Lung microvascular endothelial cell (primary cell): Measurements from ENCODE around the gene ALAD. TPM values are rescaled to one million over a fixed set of nuclear protein-coding genes. Genes with fewer than 3 reads are reported as not detected.
"Not testable (repeated sequence)": the region's sequence is repeated elsewhere in the genome, so short reads cannot be mapped to it uniquely, and the experiment has no call there.

Experiments
- DNase-seq, 2 donors: peaks; one replicate each; pipeline versions ENCODE4 v3.0.0 to v3.0.0-alpha.2; 2010; ENCODE audit warnings: low read depth in 2 of 2
- total RNA-seq: library from RNA; depleted of rRNA; stranded (reverse); fragments of >200 nt; gene quantifications from 2 replicates; pipeline ENCODE4 v1.2.1, GENCODE V29; 2014

Gene ALAD
- total RNA-seq, result 10.9 and 14.1 TPM in 2 replicates

DNA sequence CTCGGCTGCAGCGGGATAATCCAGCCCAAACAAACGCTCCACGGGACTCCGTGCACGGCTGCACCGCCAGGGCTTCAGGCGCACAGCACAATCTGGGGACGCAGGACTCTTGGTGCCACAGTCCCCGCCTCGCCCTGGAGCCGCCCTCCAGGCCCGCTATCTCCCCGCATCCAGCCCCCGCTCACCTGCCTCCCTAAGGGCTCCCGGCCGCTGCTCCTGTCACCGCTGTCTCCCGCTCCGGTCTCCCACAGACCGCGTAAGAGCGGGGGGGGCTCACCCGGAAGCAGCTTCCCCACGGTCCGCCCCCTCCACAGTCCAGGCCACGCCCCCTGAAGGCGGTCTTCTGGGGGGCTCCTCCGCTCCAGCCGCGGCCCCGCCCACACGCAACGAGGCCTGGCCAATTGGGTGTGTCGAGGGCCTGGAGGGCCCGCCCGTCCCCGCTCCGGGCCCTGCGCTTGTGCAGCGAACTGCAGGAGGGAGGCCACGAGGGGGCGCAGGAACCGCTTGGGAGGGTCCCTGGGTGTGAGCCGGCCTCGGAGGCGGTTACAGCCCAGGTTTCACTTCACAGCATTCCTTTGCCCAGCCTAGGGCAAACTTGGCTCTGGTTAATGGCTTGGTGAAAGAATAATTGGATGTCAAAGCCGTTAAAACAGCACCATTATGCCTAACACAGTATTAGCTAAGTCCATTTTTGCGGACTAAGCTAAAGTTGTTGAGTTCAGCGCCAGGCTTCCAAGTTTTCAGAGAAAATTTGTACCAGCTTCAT is at the start of gene ALAD:
ALAD (minus strand) TSS at position 258 of the 766 bp plus-strand sequence. CDS start 7,725 bp downstream, outside the sequence.
- peak; percentile 99 for DNase-seq

DNA sequence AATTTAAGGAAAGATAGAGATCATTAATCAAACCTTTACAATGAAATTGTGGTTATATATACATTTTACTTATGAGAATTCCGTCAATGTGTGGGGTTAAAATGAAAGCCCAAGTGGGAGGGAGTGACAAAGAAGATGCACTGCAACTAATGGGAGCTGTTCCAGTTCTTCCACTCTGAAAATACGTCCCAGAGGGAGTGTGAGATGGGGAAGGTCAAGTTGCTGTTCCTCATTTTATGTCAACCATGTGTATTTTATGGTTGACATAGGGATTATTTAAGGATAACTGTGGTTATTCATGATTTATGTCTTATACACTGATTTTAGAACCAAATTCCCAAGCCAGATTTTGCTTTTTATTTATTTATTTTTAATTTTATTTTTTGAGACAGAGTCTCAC is 48.3 kb upstream of the ALAD start:
- no peak for DNase-seq

GRCh38 chr9:113446323-113446740 is 45.2 kb upstream of the ALAD start:
- peak; percentile 70 to 75 for DNase-seq

DNA sequence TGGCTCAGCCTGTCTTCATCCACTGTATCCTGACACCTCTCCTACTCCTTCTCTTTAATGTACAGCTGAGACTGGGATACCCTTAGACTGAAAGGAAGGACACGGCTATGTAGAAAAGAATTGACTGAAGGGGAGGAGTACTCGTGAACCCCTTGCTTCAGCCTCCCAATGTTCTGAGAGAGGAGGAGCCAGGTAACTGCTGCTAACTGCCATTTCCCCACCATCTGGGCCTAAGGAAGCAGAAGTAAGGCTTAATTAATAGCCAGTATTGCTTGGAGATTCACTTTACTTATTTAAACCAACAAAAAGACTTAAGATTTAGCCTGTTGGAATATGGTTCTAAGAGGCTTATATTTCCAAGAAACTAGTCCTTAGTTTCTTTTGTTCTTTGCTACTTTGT is 43.7 kb upstream of the ALAD start:
- no peak for DNase-seq

GRCh38 chr9:113437716-113438115 is 36.6 kb upstream of the ALAD start:
- DNase-seq, result not testable (repeated sequence)

- no peak for DNase-seq
These were observed 35.8 kb upstream of the ALAD start for GRCh38 chr9:113436728-113437515.

- DNase-seq, result peak; percentile 81 to 87
These were observed 30.1 kb upstream of the ALAD start for GRCh38 chr9:113431191-113431590.

DNA sequence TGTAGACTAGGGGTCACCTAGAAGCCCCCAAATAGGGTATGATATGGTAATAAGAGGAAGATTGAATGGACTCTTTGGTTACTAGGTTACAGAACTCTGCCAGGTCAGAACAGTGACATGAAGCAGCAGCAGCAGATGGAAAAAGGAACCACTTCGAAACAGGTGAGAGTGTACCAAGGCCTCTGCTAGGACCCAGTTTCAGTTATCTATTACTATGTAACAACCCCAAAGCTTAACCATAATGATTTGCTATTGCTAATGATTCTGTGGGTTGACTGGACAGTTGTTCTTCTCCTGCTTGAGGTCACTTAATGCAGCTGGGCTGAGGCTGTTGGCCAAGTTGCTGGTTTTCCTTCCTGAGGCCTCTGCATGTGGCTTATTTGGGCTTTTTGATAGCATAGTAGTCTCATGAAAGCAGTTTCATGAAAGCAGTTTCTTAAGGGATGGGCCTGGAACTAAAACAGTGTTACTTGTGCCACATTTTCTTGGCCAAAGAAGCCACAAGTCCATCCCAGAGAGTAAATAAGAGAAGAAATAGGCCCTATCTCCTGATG is 27.1 kb upstream of the ALAD start:
- DNase-seq, result peak in 1 of 2 donors; percentile 19

- no peak for DNase-seq
These were observed 26.5 kb upstream of the ALAD start for GRCh38 chr9:113427629-113428028.

DNA sequence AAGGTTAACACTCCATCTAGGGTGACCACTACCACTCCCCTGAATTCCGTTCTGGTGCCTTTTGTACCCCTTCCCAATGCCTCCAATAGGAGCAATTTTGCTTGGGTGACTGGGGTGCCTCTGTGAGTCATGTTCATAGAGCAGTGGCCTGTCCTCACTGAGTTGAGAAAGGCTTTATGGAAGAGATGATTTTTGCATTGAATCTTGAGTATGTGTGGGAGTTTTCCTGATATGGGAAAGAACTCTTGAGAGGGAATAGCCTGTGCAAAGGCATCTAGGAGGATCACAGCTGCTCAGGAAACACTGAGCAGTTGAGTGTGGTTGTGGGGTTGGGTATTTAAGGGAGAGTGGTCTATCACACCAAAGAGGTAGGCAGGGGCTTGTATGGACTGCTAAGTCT is 25.6 kb upstream of the ALAD start:
- no peak for DNase-seq

- DNase-seq, result peak; percentile 20 to 31
These were observed 24.0 kb upstream of the ALAD start for GRCh38 chr9:113425072-113425471.

DNA sequence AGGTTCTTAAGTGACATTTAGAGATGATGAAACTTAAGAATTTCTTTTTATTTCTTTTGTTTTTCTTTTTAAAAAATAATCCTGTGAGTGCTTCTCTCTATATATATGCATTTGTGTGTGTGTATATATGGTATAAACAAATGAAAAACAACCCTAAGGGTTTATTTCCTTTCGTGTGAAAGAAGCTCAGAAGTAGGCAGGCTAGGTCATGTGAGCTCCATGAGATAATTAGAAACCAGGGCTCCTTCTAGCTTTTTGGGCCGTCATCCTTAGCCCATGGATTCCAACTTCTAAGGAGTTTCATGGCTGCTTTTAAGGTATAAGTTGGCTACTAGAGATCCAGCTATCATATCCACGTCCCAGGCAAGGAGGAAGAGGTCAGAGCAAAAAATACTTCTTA is 20.6 kb upstream of the ALAD start:
- DNase-seq, result no peak

DNA sequence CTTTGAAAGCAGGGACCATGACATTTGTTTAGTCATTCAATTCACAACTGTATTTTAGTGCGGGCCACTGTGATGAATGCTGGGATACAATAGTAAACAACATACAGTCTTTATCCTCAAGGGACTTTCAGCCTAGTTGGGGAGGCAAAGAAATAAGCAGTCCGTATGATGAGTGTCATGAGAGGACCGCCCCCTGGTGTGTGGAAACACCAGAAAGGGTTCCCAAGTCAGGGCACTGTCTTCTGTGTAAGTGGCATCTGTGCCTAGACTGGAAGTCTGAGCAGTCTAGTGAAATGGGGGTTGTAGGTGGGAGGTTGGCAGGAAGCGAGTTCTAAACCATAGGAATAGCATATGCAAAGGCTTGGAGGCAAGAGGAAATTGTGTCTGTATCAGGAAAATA is 16.3 kb upstream of the ALAD start:
- no peak for DNase-seq

GRCh38 chr9:113416149-113416721 is 15.2 kb upstream of the ALAD start:
- DNase-seq, result no peak

DNA sequence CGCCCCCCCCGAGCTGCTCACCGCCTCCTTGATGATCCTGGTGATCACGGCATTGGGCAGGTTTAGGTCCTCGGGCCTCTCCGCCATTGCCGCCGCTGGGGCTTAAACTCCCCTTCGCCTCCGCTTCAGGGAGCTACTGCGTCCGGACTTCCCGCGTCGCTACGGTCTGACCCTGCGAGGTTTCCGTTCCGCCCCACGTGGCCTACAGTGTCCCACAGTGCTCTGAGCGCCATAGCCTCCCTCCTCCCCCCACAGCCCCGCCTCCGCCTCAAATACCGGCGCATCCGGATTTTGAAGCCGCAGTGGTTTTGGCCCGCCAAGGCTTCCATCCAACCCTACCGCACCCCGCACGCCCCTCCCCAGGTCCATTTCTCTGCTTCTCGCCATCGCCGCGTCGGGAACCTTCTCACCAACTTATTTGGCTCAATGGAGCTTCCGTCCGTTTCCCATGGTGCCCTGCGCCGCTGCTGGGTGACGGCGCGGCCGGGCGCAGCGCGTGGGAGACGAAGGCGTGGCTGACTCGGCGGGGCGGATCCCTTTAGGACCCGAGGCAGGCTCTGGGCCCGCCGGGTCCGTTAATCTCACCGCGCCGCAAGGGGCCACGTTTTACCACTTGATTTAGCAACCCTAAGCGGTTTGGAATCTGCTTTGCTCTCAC is 9.3 kb upstream of the ALAD start, which contains the start of the genes C9orf43 and POLE3:
C9orf43 (plus strand) TSS at position 541 of the 658 bp plus-strand sequence. CDS start 2,747 bp downstream, outside the sequence.
POLE3 (minus strand) TSS at position 469 of the 658 bp plus-strand sequence; CDS start at position 87, 382 bp downstream.
- DNase-seq, result peak; percentile 97

GRCh38 chr9:113409883-113410206 is 8.8 kb upstream of the ALAD start:
- no peak for DNase-seq

GRCh38 chr9:113409481-113409880 is 8.4 kb upstream of the ALAD start:
- peak in 1 of 2 donors; percentile 10 for DNase-seq

DNA sequence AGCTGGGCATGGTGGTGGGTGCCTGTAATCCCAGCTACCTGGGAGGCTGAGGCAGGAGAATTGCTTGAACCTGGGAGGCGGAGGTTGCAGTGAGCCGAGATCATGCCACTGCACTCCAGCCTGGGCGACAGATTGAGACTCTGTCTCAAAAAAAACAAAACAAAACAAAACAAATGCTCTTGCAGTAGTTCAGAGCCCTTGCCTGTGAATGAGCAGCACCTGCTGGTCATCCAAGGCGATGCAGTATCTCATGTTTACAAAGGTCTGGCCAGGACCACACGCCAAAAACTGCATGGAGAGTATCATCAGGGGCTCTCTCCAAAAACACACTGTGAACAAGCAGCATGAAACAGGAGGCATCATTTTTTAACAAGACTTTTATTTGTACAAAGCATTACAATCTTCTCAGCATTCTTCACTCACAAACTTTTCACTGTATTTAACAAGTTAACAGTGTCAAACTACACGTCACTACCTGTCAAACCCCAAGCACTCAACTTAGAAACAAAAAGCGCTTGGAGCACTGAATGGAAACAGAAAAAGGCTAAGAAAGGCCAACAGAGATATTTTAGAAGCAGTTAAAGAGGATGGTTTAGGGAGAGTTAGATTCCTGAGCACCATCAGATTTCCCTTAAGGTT is 5.9 kb upstream of the ALAD start:
- peak; percentile 82 to 85 for DNase-seq

DNA sequence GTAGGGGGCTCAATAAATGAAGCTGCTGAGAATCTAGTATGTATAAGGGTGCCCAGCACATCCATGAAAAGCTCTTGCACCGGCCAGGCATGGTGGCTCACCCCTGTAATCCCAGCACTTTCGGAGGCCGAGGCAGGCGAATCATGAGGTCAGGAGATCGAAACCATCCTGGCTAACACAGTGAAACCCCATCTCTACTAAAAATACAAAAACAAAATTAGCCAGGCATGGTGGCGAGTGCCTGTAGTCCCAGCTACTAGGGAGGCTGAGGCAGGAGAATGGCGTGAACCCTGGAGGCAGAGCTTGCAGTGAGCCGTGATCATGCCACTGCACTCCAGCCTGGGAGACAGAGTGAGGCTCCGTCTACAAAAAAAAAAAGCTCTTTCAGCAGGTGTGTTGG is 5.3 kb upstream of the ALAD start:
- not testable (repeated sequence) for DNase-seq

- no peak for DNase-seq
These were observed 2.6 kb upstream of the ALAD start for GRCh38 chr9:113403646-113404045.
